ENCODE data around the gene CYP4F22. TPM values are rescaled to one million over a fixed set of nuclear protein-coding genes. Genes with fewer than 3 reads are reported as not detected.

The CYP4F22 gene
- total and polyA plus RNA-seq, 2 of the 8 experiments (the other 6 are each of a cell fraction or from before 2014, with no cell fraction given), result not detected

GRCh38 chr19:15527705-15528104, 19.4 kb downstream of the CYP4F22 start:
- peaks cover 68 to 83% of the 10 kb centered on the region in 2 experiments for H3K9me3 ChIP-seq (ENCODE audit: insufficient read depth in 2 of 2, low read depth in 1 of 2, low read length in 1 of 2)
- no peak for TF ChIP-seq KDM4A (IDR thresholded peaks at IDR 0.05; ENCODE audit: low read depth, low read length, severe bottlenecking)
- no peak for TF ChIP-seq RAD21 (IDR thresholded peaks at IDR 0.05 in 1 of 2, conservative IDR thresholded peaks at IDR 0.05 in 1 of 2; ENCODE audit: low read depth in 2 of 2, low read length in 2 of 2)
- no peak for TF ChIP-seq TAF7 (optimal IDR thresholded peaks at IDR 0.05; ENCODE audit: borderline replicate concordance, low read depth, low read length)
- no peak for TF ChIP-seq USF2 (IDR thresholded peaks at IDR 0.05; ENCODE audit: low read length)
- no peak for TF ChIP-seq SP1 (IDR thresholded peaks at IDR 0.05; ENCODE audit: low read depth, low read length)
- no peak for TF ChIP-seq ZNF274 (IDR thresholded peaks at IDR 0.05; ENCODE audit: borderline replicate concordance, extremely low read depth, low read length)
- TF ChIP-seq EGR1 (IDR thresholded peaks at IDR 0.05; ENCODE audit: borderline replicate concordance, low read depth, low read length), result no peak
- no peak overlapping the region for H2BK12ac ChIP-seq (ENCODE audit: low read depth, low read length)
- H2AK5ac ChIP-seq (ENCODE audit: low read depth, low read length), result no peak overlapping the region
- H3K23me2 ChIP-seq (ENCODE audit: low read depth, low read length), result no peaks in the 10 kb centered on the region
- WGBS, 2 experiments (ENCODE audit: extremely low coverage in 1 of 2, insufficient coverage in 1 of 2, insufficient read length in 1 of 2, insufficient replicate concordance in 2 of 2, low coverage in 1 of 2, low lambda C conversion rate in 2 of 2, missing lambda C conversion rate in 1 of 2), result 40% methylated on average over 3 of the region's 3 CpGs; no CpG with 5 or more reads in 1 of the 2 experiments
- H4K8ac ChIP-seq (ENCODE audit: extremely low read depth, insufficient read depth, low read length), result no peak overlapping the region
- H2BK20ac ChIP-seq (ENCODE audit: low read length), result no peak overlapping the region
- no peak overlapping the region for H4K5ac ChIP-seq (ENCODE audit: insufficient read length, low read depth, low read length)
- H3K23ac ChIP-seq (ENCODE audit: insufficient read length), result no peak overlapping the region
- FAIRE-seq, result no peak
- no peak overlapping the region for H3K14ac ChIP-seq (ENCODE audit: insufficient read length)
- no peak overlapping the region for H3K18ac ChIP-seq (ENCODE audit: extremely low read depth, low read length)
- no peak overlapping the region for H2BK15ac ChIP-seq (ENCODE audit: low read length)
- no peaks in the 10 kb centered on the region for H3K27me3 ChIP-seq (replicated peaks in 1 of 4; ENCODE audit: control insufficient read depth in 3 of 4, extremely low read depth in 1 of 4, insufficient read depth in 3 of 4, low read length in 3 of 4)
- no peaks in the 10 kb centered on the region for H3K36me3 ChIP-seq (ENCODE audit: control insufficient read depth in 2 of 4, insufficient read depth in 4 of 4, low read length in 3 of 4)
- H4K20me1 ChIP-seq (replicated peaks in 1 of 2; ENCODE audit: control insufficient read depth in 1 of 2, insufficient read depth in 2 of 2, low read length in 2 of 2), result no peaks in the 10 kb centered on the region
- DNase-seq (ENCODE audit: low read depth in 1 of 2, low spot score in 2 of 2), result no peak
- no peak overlapping the region for H2AFZ ChIP-seq (ENCODE audit: low read length)
- H3K79me2 ChIP-seq (ENCODE audit: control insufficient read depth in 1 of 2, insufficient read depth in 2 of 2, low read length in 2 of 2), result no peaks in the 10 kb centered on the region
- no peak overlapping the region for H3K56ac ChIP-seq (replicated peaks; ENCODE audit: insufficient read length, low read depth, low read length)
- ChIA-PET POLR2A (ENCODE audit: partially characterized antibody) (no interaction called here), CTCF (ENCODE audit: partially characterized antibody) (no interaction called here)
- no peak overlapping the region for H3K4me3 ChIP-seq (ENCODE audit: extremely low read depth in 1 of 4, insufficient read depth in 2 of 4, low read depth in 3 of 4, low read length in 4 of 4)
- no peak overlapping the region for H3K9ac ChIP-seq (replicated peaks in 1 of 4; ENCODE audit: extremely low read depth in 1 of 4, low read depth in 3 of 4, low read length in 3 of 4)
- H2BK120ac ChIP-seq (replicated peaks; ENCODE audit: low read depth, low read length), result no peak overlapping the region
- no peak overlapping the region for H4K91ac ChIP-seq (replicated peaks; ENCODE audit: insufficient read length, low read length)
- no peaks in the 10 kb centered on the region for H3K4me1 ChIP-seq (replicated peaks in 1 of 4; ENCODE audit: control insufficient read depth in 3 of 4, insufficient read depth in 4 of 4, low read length in 3 of 4)
- H3K4me2 ChIP-seq (ENCODE audit: insufficient read depth in 1 of 2, low read depth in 2 of 2, low read length in 2 of 2), result no peak overlapping the region
- no peaks in the 10 kb centered on the region for H3K79me1 ChIP-seq (ENCODE audit: low read depth, low read length)
- no peak overlapping the region for H3K4ac ChIP-seq (replicated peaks; ENCODE audit: insufficient read length, low read depth, low read length)
- H3K27ac ChIP-seq (ENCODE audit: low read depth, low read length), result no peak overlapping the region
- no peak overlapping the region for H2BK5ac ChIP-seq (ENCODE audit: low read depth, low read length)
